GM12875 (cell line): ENCODE measurements around the gene ZNF407.

Experiments
- H3K4me3 ChIP-seq: one replicate; pipeline ENCODE4 v1.5.1; 2011; ENCODE audit warnings: low read depth, low read length, control low read depth
- CTCF ChIP-seq: IDR thresholded peaks from 2 replicates; pipeline ENCODE4 v1.5.1; 2011; ENCODE audit warnings: low read depth, mild to moderate bottlenecking, control low read depth, inconsistent platforms, low read length, moderate library complexity, borderline replicate concordance; ENCODE audit not compliant: insufficient read depth

Gene ZNF407

DNA sequence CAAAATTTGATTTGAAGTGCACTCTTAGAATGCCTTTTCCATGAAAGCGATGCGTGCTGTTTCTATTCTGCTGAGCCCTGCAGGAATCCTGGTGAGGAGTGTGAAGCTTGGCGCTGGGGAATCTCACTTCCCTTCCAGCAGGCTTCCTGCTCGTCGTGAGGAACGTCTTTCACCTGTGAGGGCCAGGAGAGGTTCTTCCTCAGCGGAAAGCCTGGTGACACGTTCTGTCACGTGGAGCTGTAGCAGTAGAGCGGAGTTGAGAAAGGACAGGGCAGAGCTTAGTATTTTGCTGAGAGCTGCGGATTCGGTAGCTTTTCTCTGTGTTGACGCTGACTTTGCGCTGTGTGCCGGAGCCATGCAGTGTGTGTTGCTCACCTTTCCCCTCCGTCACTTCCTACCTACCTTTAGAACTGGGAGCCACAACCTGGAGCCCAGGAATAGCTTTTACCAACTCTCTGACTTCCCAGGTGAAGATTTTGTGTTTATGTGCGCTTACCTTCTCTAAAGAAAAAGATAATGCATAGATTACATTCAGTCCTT lies 316.5 kb downstream of the ZNF407 start:
- TF ChIP-seq CTCF: no peak
- H3K4me3 ChIP-seq: no peak overlapping the region

DNA sequence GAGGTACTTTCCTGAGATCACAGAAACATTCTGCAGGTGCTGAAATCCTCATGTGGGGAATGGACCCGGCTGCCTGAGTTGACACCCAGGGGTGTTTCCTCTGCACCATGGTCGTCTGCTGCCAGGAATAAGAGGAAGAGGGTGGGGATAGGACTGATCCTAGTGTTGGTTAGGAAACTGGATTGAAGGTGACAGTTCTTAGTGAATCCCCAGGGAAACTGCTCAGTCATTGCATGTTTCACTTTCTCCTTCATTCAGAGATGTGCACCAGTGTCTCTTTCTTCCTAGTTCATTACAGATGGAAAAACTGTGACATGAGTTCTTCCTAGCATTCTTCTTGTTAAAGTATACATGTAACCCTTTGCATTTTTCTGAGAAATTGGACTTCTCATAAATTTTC lies 317.0 kb downstream of the ZNF407 start:
- H3K4me3 ChIP-seq: no peak overlapping the region
- TF ChIP-seq CTCF: no peak

DNA sequence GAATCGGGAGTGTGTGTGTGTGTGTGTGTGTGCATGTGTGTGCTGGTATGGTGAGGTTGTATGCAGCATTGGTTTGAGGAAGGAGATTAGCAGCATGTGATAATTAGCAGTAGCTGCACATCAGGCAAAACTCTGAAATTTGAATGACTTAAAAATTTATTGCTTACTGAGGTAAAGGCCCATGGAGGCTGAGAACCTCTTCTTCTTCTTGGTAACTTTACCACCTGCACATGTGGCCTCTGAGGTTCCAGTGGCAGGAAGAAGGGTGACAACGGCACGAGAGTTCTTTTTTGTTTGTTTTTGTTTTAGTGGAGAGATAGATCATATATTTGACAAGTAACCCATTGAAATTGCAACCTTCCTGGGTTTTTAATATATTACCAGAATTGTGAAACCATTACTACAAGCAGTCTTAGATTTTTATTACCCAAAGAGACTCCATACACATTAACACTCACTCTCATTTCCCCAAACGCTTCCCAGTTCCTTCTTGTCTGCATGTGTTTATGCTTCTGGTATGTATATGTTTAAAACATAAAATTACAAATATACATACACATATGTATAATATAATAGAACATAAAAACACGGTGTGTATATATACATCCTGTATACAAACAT lies 319.2 kb downstream of the ZNF407 start:
- H3K4me3 ChIP-seq: no peak overlapping the region
- TF ChIP-seq CTCF: no peak

GRCh38 chr18:74918276-74918790 lies 320.7 kb downstream of the ZNF407 start:
- H3K4me3 ChIP-seq: no peak overlapping the region
- TF ChIP-seq CTCF: no peak

- no peak for TF ChIP-seq CTCF
- no peak overlapping the region for H3K4me3 ChIP-seq
These were observed 323.6 kb downstream of the ZNF407 start for GRCh38 chr18:74921057-74921820.

DNA sequence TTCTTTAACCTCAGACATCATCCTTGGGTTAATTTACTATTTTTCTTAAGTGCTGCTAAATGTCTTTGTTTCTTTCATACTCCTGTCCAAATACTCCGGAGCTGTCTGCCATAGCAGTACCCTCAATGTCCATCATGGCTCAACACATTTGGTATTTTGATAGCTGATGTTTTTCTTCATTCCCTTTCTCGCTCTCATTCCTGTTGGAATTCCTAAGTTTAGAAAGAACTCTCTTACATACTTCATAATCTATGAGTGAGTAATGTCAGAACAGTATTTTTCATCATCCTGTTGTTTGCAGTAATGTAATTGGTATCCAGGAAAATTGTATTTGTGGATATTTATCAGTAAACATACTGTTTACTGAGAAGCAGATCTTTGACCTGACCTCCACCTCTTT lies 328.4 kb downstream of the ZNF407 start:
- TF ChIP-seq CTCF: no peak

More for the DNA sequence above, 328.4 kb downstream of the ZNF407 start:
- no peak overlapping the region for H3K4me3 ChIP-seq
